ENCODE data around the gene CADM1.
"Not testable (repeated sequence)": the region's sequence is repeated elsewhere in the genome, so short reads cannot be mapped to it uniquely, and the experiment has no call there.

CADM1 gene

GRCh38 chr11:115476463-115477286 lies 27.5 kb downstream of the CADM1 start:
- DNase-seq: no peak

GRCh38 chr11:115475564-115475963 lies 28.7 kb downstream of the CADM1 start:
- no peak for DNase-seq

GRCh38 chr11:115474306-115474705 lies 29.9 kb downstream of the CADM1 start:
- DNase-seq: not testable (repeated sequence)

GRCh38 chr11:115473167-115473566 lies 31.0 kb downstream of the CADM1 start:
- DNase-seq: no peak

GRCh38 chr11:115471367-115471766 lies 32.8 kb downstream of the CADM1 start:
- no peak for DNase-seq

GRCh38 chr11:115470928-115471327 lies 33.3 kb downstream of the CADM1 start:
- no peak for DNase-seq

- DNase-seq: no peak
These were observed 34.9 kb downstream of the CADM1 start for GRCh38 chr11:115469361-115469760.

GRCh38 chr11:115466122-115466521 lies 38.1 kb downstream of the CADM1 start:
- no peak for DNase-seq

- no peak for DNase-seq
These were observed 39.9 kb downstream of the CADM1 start for GRCh38 chr11:115464269-115464668.

- DNase-seq: no peak
These were observed 40.6 kb downstream of the CADM1 start for GRCh38 chr11:115463606-115464005.

GRCh38 chr11:115462757-115463156 lies 41.5 kb downstream of the CADM1 start:
- no peak for DNase-seq

GRCh38 chr11:115462004-115462541 lies 42.1 kb downstream of the CADM1 start:
- DNase-seq: no peak

- no peak for DNase-seq
These were observed 43.7 kb downstream of the CADM1 start for GRCh38 chr11:115460512-115460911.

GRCh38 chr11:115459563-115459962 lies 44.7 kb downstream of the CADM1 start:
- no peak for DNase-seq

- no peak for DNase-seq
These were observed 45.3 kb downstream of the CADM1 start for GRCh38 chr11:115458877-115459276.

GRCh38 chr11:115456019-115456418 lies 48.2 kb downstream of the CADM1 start:
- no peak for DNase-seq

- no peak for DNase-seq
These were observed 48.6 kb downstream of the CADM1 start for GRCh38 chr11:115455613-115456012.

GRCh38 chr11:115454525-115454924 lies 49.7 kb downstream of the CADM1 start:
- no peak for DNase-seq

GRCh38 chr11:115453693-115454490 lies 50.3 kb downstream of the CADM1 start:
- no peak for DNase-seq

- DNase-seq: no peak
These were observed 52.0 kb downstream of the CADM1 start for GRCh38 chr11:115452241-115452640.

- DNase-seq: no peak
These were observed 53.7 kb downstream of the CADM1 start for GRCh38 chr11:115450519-115450918.

GRCh38 chr11:115447273-115447864 lies 56.8 kb downstream of the CADM1 start:
- no peak for DNase-seq

GRCh38 chr11:115446214-115446613 lies 58.0 kb downstream of the CADM1 start:
- DNase-seq: no peak
